Keratinocyte (primary cell): ENCODE results near the gene FAM50A. TPM values are rescaled to one million over a fixed set of nuclear protein-coding genes. Genes with fewer than 3 reads are reported as not detected.
A peak's percentile ranks its signal among the peaks of the same experiment; 100 is the strongest.

Experiments used
- DNase-seq: peaks from one replicate; pipeline ENCODE4 v3.0.0-alpha.2; 2011; ENCODE audit warnings: low read depth, missing footprints, low spot score
- FAIRE-seq: peaks from 2 replicates; lab custom pipeline; 2011; peaks lifted over from hg19 to GRCh38; lab: Jason Lieb, UNC
- H2AFZ ChIP-seq: 2 replicates; pipeline ENCODE4 v1.6.0; 2012; ENCODE audit warnings: low read length, control low read depth, inconsistent platforms; ENCODE audit not compliant: control insufficient read depth
- H3K27ac ChIP-seq: 2 replicates; pipeline ENCODE4 v1.5.1; 2011; ENCODE audit warnings: low read length; ENCODE audit not compliant: control insufficient read depth, insufficient read depth
- H3K27me3 ChIP-seq: 3 replicates; pipeline ENCODE4 v1.6.0; 2011; ENCODE audit warnings: low read length; ENCODE audit not compliant: control insufficient read depth, insufficient read depth; ENCODE audit errors: extremely low read depth
- H3K36me3 ChIP-seq, 2 experiments: 2 replicates in 1 of 2; 3 replicates in 1 of 2; pipeline ENCODE4 v1.5.1; 2011; ENCODE audit warnings: low read length in 2 of 2, mild to moderate bottlenecking in 1 of 2; ENCODE audit not compliant: control insufficient read depth in 2 of 2, insufficient read depth in 2 of 2; ENCODE audit errors: extremely low read depth in 1 of 2
- H3K4me1 ChIP-seq: 3 replicates; pipeline ENCODE4 v1.5.1; 2011; ENCODE audit warnings: low read length; ENCODE audit not compliant: control insufficient read depth, insufficient read depth; ENCODE audit errors: extremely low read depth
- H3K4me2 ChIP-seq: 3 replicates; pipeline ENCODE4 v1.6.0; 2011; ENCODE audit warnings: low read depth, low read length; ENCODE audit not compliant: control insufficient read depth, insufficient read depth; ENCODE audit errors: extremely low read depth
- H3K4me3 ChIP-seq, 3 experiments: fragments of 200-600 bp in 1 of 3; sonication (generic) in 1 of 3; 2 replicates in 2 of 3; 3 replicates in 1 of 3; pipeline ENCODE4 v1.5.1; 2011 to 2016; ENCODE audit warnings: low read length in 3 of 3, mild to moderate bottlenecking in 3 of 3, control low read depth in 2 of 3, inconsistent platforms in 1 of 3, low read depth in 1 of 3, mixed read lengths in 1 of 3, mixed run types in 1 of 3, moderate library complexity in 1 of 3; ENCODE audit not compliant: control insufficient read depth in 2 of 3, insufficient read depth in 2 of 3; ENCODE audit errors: extremely low read depth in 1 of 3
- H3K79me2 ChIP-seq: 2 replicates; pipeline ENCODE4 v1.6.0; 2012; ENCODE audit warnings: low read length; ENCODE audit not compliant: control insufficient read depth, insufficient read depth
- H3K9ac ChIP-seq: 3 replicates; pipeline ENCODE4 v1.6.0; 2011; ENCODE audit warnings: low read length; ENCODE audit not compliant: control insufficient read depth, insufficient read depth; ENCODE audit errors: extremely low read depth
- H3K9me1 ChIP-seq: 3 replicates; pipeline ENCODE4 v1.6.0; 2011; ENCODE audit warnings: low read length; ENCODE audit not compliant: control insufficient read depth, insufficient read depth; ENCODE audit errors: extremely low read depth
- H3K9me3 ChIP-seq: 2 replicates; pipeline ENCODE4 v1.5.1; 2012; ENCODE audit warnings: low read depth, low read length; ENCODE audit not compliant: control insufficient read depth
- H4K20me1 ChIP-seq: 3 replicates; pipeline ENCODE4 v1.6.0; 2011; ENCODE audit warnings: low read length; ENCODE audit not compliant: control insufficient read depth, insufficient read depth; ENCODE audit errors: extremely low read depth
- EZH2 ChIP-seq: IDR thresholded peaks from one replicate; pipeline ENCODE4 v1.6.1; 2012; ENCODE audit warnings: inconsistent platforms, mild to moderate bottlenecking, low read length, moderate library complexity
- dilution Hi-C: fragments of 300-500 bp; cut with MboI; formaldehyde crosslinking; loops from one replicate; pipeline ENCODE4 v1.7.0; 2020; ENCODE audit warnings: low sequenced_read_pairs; ENCODE audit not compliant: extremely low pct_ligation_motif_present
- polyA plus RNA-seq, 5 experiments: library from polyadenylated mRNA; depleted of rRNA in 3 of 5; stranded (reverse) in 3 of 5; stranded (forward) in 1 of 5; unstranded in 1 of 5; fragments of >200 nt; gene quantifications; 1 replicate in 1 of 5; 2 replicates in 3 of 5; 3 replicates in 1 of 5; pipeline versions ENCODE4 v1.2.1 to v1.2.3, GENCODE V29; 2011 to 2012; ENCODE audit warnings: missing spikeins in 2 of 5, low read depth in 1 of 5, low replicate concordance in 1 of 5
- TF ChIP-seq, protein P1 (sequence below), 3 experiments: IDR thresholded peaks in 1 of 3; conservative IDR thresholded peaks in 1 of 3; optimal IDR thresholded peaks in 1 of 3; 2 replicates in 2 of 3; 3 replicates in 1 of 3; pipeline versions ENCODE3 to v1.5.1; 2011; ENCODE audit warnings: low read length in 3 of 3, mild to moderate bottlenecking in 3 of 3, moderate library complexity in 2 of 3, control low read depth in 1 of 3, inconsistent platforms in 1 of 3; ENCODE audit not compliant: insufficient read depth in 2 of 3; ENCODE audit errors: extremely low read depth in 1 of 3

Gene FAM50A
- polyA plus RNA-seq, 1 donor (not counting 4 experiments of a cell fraction or from before 2014, with no cell fraction given) = 35.7 TPM

DNA sequence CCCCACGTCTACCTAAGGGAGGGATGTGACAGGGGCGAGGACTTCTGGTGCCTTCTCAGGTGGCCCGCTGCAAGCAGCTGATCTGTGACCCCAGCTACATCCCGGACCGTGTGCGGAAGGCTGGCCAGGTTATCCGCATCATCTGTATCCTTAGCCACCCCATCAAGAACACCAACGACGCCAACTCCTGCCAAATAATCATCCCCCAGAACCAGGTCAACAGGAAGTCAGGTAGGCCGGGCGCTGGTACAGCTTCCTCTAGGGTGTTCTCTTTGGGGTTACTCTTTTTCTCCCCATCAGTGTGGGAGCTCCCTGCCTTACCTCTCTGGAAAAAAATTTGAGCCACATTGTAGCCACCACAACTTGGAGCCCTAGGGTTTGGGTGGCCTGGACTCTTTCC lies 2.4 kb upstream of the FAM50A start:
- H3K4me3 ChIP-seq = no peak overlapping the region
- H3K79me2 ChIP-seq = peaks cover 24% of the 10 kb centered on the region
- H3K27ac ChIP-seq = no peak overlapping the region
- peaks cover 5% of the 10 kb centered on the region for H4K20me1 ChIP-seq
- peaks cover 4% of the 10 kb centered on the region for H3K9me3 ChIP-seq
- no peak for TF ChIP-seq EZH2
- TF ChIP-seq, protein P1, sequence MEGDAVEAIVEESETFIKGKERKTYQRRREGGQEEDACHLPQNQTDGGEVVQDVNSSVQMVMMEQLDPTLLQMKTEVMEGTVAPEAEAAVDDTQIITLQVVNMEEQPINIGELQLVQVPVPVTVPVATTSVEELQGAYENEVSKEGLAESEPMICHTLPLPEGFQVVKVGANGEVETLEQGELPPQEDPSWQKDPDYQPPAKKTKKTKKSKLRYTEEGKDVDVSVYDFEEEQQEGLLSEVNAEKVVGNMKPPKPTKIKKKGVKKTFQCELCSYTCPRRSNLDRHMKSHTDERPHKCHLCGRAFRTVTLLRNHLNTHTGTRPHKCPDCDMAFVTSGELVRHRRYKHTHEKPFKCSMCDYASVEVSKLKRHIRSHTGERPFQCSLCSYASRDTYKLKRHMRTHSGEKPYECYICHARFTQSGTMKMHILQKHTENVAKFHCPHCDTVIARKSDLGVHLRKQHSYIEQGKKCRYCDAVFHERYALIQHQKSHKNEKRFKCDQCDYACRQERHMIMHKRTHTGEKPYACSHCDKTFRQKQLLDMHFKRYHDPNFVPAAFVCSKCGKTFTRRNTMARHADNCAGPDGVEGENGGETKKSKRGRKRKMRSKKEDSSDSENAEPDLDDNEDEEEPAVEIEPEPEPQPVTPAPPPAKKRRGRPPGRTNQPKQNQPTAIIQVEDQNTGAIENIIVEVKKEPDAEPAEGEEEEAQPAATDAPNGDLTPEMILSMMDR (optimal IDR thresholded peaks at IDR 0.05 in 1 of 3, IDR thresholded peaks at IDR 0.05 in 1 of 3, conservative IDR thresholded peaks at IDR 0.05 in 1 of 3; ENCODE audit: extremely low read depth in 1 of 3, insufficient read depth in 2 of 3, low read length in 3 of 3) = no peak
- H3K9ac ChIP-seq = no peak overlapping the region
- no peak for DNase-seq
- H2AFZ ChIP-seq = no peak overlapping the region
- peaks cover 17% of the 10 kb centered on the region for H3K4me1 ChIP-seq
- dilution Hi-C loops = no loop called here
- H3K36me3 ChIP-seq = peaks cover 1 to 7% of the 10 kb centered on the region in 2 experiments
- no peak for FAIRE-seq
- H3K4me2 ChIP-seq = no peak overlapping the region
- H3K9me1 ChIP-seq = no peaks in the 10 kb centered on the region
- H3K27me3 ChIP-seq = no peaks in the 10 kb centered on the region

DNA sequence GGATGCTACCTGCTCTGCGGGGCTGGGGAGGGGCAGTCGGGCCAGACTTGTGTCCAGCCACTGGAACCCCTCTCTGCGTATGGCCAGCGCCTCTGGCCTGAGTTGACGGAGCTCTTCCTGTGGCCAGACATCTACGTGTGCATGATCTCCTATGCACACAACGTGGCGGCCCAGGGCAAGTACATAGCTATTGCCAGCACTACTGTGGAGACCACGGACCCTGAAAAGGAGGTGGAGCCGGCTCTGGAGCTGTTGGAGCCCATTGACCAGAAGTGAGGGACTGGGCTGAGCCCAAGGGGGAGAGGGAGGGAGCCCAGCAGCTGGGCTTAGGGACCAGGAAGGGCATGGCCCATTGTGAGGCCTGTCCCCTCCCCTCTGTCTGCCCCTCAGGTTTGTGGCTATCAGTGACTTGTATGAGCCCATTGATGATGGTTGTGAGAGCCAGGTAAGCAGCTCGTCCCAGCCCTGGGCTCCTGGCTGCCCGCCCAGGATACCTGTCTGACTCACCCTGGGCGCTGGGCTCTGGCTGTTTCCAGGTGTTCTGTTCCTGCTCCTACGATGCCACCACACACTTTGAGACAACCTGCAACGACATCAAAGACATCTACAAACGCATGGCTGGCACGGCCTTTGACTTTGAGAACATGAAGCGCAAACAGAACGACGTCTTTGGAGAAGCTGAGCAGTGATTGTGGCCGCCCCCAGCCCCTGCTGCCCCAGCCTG lies 1.8 kb upstream of the FAM50A start:
- H3K4me2 ChIP-seq = no peak overlapping the region
- no peak overlapping the region for H3K27ac ChIP-seq
- no peak for FAIRE-seq
- H3K9me1 ChIP-seq = no peaks in the 10 kb centered on the region
- no peak for TF ChIP-seq EZH2
- TF ChIP-seq, protein P1 (optimal IDR thresholded peaks at IDR 0.05 in 1 of 3, IDR thresholded peaks at IDR 0.05 in 1 of 3, conservative IDR thresholded peaks at IDR 0.05 in 1 of 3; ENCODE audit: extremely low read depth in 1 of 3, insufficient read depth in 2 of 3, low read length in 3 of 3) = no peak
- dilution Hi-C loops = no loop called here
- H3K79me2 ChIP-seq = peaks cover 23% of the 10 kb centered on the region
- peak; percentile 15 for DNase-seq
- no peak overlapping the region for H3K4me3 ChIP-seq
- H3K9ac ChIP-seq = no peak overlapping the region
- no peak overlapping the region for H2AFZ ChIP-seq
- peaks cover 1 to 7% of the 10 kb centered on the region in 2 experiments for H3K36me3 ChIP-seq
- H4K20me1 ChIP-seq = peaks cover 5% of the 10 kb centered on the region
- H3K27me3 ChIP-seq = no peaks in the 10 kb centered on the region
- H3K4me1 ChIP-seq = peaks cover 17% of the 10 kb centered on the region
- H3K9me3 ChIP-seq = peaks cover 4% of the 10 kb centered on the region
